Peyer's patch (tissue), 4 donors: ENCODE data around the gene PRKD1.

Source experiments
- POLR2A ChIP-seq, 2 donors: fragments of 450-650 bp; IDR thresholded peaks; one replicate each; pipeline ENCODE4 v1.5.1; 2017; ENCODE audit warnings: antibody characterized with exemption in 2 of 2, mild to moderate bottlenecking in 2 of 2, moderate library complexity in 2 of 2
- TF ChIP-seq, protein P1 (sequence below), 6 experiments: fragments of 450-650 bp in 4 of 6; fragments of 200-600 bp in 2 of 6; sonication (generic) in 1 of 6; IDR thresholded peaks; one replicate each; pipeline ENCODE4 v1.5.1; 2017 to 2019; ENCODE audit warnings: antibody characterized with exemption in 6 of 6, mild to moderate bottlenecking in 3 of 6, moderate library complexity in 1 of 6

- TF ChIP-seq, protein P1, sequence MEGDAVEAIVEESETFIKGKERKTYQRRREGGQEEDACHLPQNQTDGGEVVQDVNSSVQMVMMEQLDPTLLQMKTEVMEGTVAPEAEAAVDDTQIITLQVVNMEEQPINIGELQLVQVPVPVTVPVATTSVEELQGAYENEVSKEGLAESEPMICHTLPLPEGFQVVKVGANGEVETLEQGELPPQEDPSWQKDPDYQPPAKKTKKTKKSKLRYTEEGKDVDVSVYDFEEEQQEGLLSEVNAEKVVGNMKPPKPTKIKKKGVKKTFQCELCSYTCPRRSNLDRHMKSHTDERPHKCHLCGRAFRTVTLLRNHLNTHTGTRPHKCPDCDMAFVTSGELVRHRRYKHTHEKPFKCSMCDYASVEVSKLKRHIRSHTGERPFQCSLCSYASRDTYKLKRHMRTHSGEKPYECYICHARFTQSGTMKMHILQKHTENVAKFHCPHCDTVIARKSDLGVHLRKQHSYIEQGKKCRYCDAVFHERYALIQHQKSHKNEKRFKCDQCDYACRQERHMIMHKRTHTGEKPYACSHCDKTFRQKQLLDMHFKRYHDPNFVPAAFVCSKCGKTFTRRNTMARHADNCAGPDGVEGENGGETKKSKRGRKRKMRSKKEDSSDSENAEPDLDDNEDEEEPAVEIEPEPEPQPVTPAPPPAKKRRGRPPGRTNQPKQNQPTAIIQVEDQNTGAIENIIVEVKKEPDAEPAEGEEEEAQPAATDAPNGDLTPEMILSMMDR (IDR thresholded peaks at IDR 0.05) = no peak
- TF ChIP-seq POLR2A (IDR thresholded peaks at IDR 0.05) = no peak
Measured at GRCh38 chr14:29893989-29894388, 33.7 kb downstream of the PRKD1 start.
